H9 (cell line): ENCODE data around the gene LY6G6F. TPM values are rescaled to one million over a fixed set of nuclear protein-coding genes. Genes with fewer than 3 reads are reported as not detected.

Experiments used
- DNase-seq: peaks from one replicate; pipeline ENCODE4 v3.0.0-alpha.2; 2017
- H2AFZ ChIP-seq: one replicate; pipeline ENCODE4 v1.6.1; 2013; ENCODE audit warnings: mild to moderate bottlenecking, low read length, control low read depth, moderate library complexity
- H2AK5ac ChIP-seq: 2 replicates; pipeline ENCODE4 v1.6.1; 2013; ENCODE audit warnings: low read length, control low read depth, mixed read lengths; ENCODE audit not compliant: insufficient read length
- H2BK120ac ChIP-seq: one replicate; pipeline ENCODE4 v1.6.1; 2013; ENCODE audit warnings: low read depth, mild to moderate bottlenecking, low read length, control low read depth, inconsistent platforms; ENCODE audit not compliant: poor library complexity, severe bottlenecking
- H2BK12ac ChIP-seq: 2 replicates; pipeline ENCODE4 v1.6.1; 2013; ENCODE audit warnings: low read length, control low read depth, mixed read lengths, low read depth; ENCODE audit not compliant: insufficient read length
- H2BK15ac ChIP-seq: 2 replicates; pipeline ENCODE4 v1.6.1; 2013; ENCODE audit warnings: low read depth, low read length, control low read depth
- H2BK20ac ChIP-seq: one replicate; pipeline ENCODE4 v1.6.1; 2013; ENCODE audit warnings: low read depth, mild to moderate bottlenecking, low read length, control low read depth, inconsistent platforms; ENCODE audit not compliant: poor library complexity, severe bottlenecking
- H2BK5ac ChIP-seq: 2 replicates; pipeline ENCODE4 v1.6.1; 2013; ENCODE audit warnings: low read length, control low read depth, mixed read lengths; ENCODE audit not compliant: insufficient read length
- H3K14ac ChIP-seq: 2 replicates; pipeline ENCODE4 v1.6.1; 2013; ENCODE audit warnings: low read length, control low read depth; ENCODE audit not compliant: insufficient read depth
- H3K18ac ChIP-seq: 2 replicates; pipeline ENCODE4 v1.6.1; 2013; ENCODE audit warnings: low read depth, mild to moderate bottlenecking, mixed read lengths, low read length, control low read depth; ENCODE audit not compliant: insufficient read length
- H3K23ac ChIP-seq: 2 replicates; pipeline ENCODE4 v1.6.1; 2013; ENCODE audit warnings: low read length, control low read depth, mixed read lengths, low read depth; ENCODE audit not compliant: insufficient read length
- H3K23me2 ChIP-seq: 2 replicates; pipeline ENCODE4 v1.6.1; 2013; ENCODE audit warnings: low read depth, mild to moderate bottlenecking, mixed read lengths, low read length, control low read depth; ENCODE audit not compliant: insufficient read length, poor library complexity, severe bottlenecking
- H3K27ac ChIP-seq: 2 replicates; pipeline ENCODE4 v1.5.1; 2013; ENCODE audit warnings: low read length, control low read depth, mixed read lengths, low read depth; ENCODE audit not compliant: insufficient read length
- H3K27me3 ChIP-seq: 2 replicates; pipeline ENCODE4 v1.6.1; 2013; ENCODE audit warnings: low read length, control low read depth, inconsistent platforms; ENCODE audit not compliant: insufficient read depth
- H3K4ac ChIP-seq: 2 replicates; pipeline ENCODE4 v1.6.1; 2013; ENCODE audit warnings: low read depth, mild to moderate bottlenecking, control low read depth, inconsistent platforms, low read length, moderate library complexity
- H3K4me1 ChIP-seq: 2 replicates; pipeline ENCODE4 v1.6.1; 2013; ENCODE audit warnings: low read length, control low read depth, inconsistent platforms; ENCODE audit not compliant: insufficient read depth
- H3K4me2 ChIP-seq: 2 replicates; pipeline ENCODE4 v1.6.1; 2013; ENCODE audit warnings: low read length, control low read depth, mixed read lengths; ENCODE audit not compliant: insufficient read length, insufficient read depth
- H3K56ac ChIP-seq: 2 replicates; pipeline ENCODE4 v1.6.1; 2013; ENCODE audit warnings: low read depth, mild to moderate bottlenecking, mixed read lengths, low read length, control low read depth; ENCODE audit not compliant: insufficient read length
- H3K79me1 ChIP-seq: 2 replicates; pipeline ENCODE4 v1.6.1; 2013; ENCODE audit warnings: low read depth, mild to moderate bottlenecking, moderate library complexity, low read length, control low read depth, inconsistent platforms; ENCODE audit not compliant: insufficient read depth, poor library complexity, severe bottlenecking
- H3K79me2 ChIP-seq: 2 replicates; pipeline ENCODE4 v1.6.1; 2013; ENCODE audit warnings: low read length, control low read depth, inconsistent platforms; ENCODE audit not compliant: insufficient read depth
- H3K9ac ChIP-seq: 2 replicates; pipeline ENCODE4 v1.6.1; 2013; ENCODE audit warnings: low read length, control low read depth, mixed read lengths; ENCODE audit not compliant: insufficient read length; ENCODE audit errors: extremely low read depth
- H3K9me3 ChIP-seq: one replicate; pipeline ENCODE4 v1.6.1; 2013; ENCODE audit warnings: low read depth, low read length, inconsistent platforms; ENCODE audit not compliant: control insufficient read depth
- H3T11ph ChIP-seq: one replicate; pipeline ENCODE4 v1.6.1; 2013; ENCODE audit warnings: mild to moderate bottlenecking, low read length, control low read depth, inconsistent platforms
- H4K20me1 ChIP-seq: one replicate; pipeline ENCODE4 v1.6.1; 2013; ENCODE audit not compliant: control insufficient read depth, insufficient read length, insufficient read depth
- H4K5ac ChIP-seq: 2 replicates; pipeline ENCODE4 v1.6.1; 2013; ENCODE audit warnings: low read depth, mild to moderate bottlenecking, mixed read lengths, low read length, control low read depth; ENCODE audit not compliant: insufficient read length
- H4K8ac ChIP-seq: replicated peaks from 2 replicates; pipeline ENCODE4 v1.6.1; 2013; ENCODE audit warnings: low read length, control low read depth, mixed read lengths, low read depth; ENCODE audit not compliant: insufficient read length
- H4K91ac ChIP-seq: 2 replicates; pipeline ENCODE4 v1.6.1; 2013; ENCODE audit warnings: low read depth, mild to moderate bottlenecking, moderate library complexity, mixed read lengths, low read length, control low read depth; ENCODE audit not compliant: insufficient read length
- H3K27ac Mint-ChIP-seq, 3 experiments: 2 replicates in 2 of 3; 3 replicates in 1 of 3; pipeline ENCODE4 v1.8.0; 2020 to 2021; ENCODE audit warnings: mixed read lengths in 3 of 3, mild to moderate bottlenecking in 1 of 3, moderate library complexity in 1 of 3
- H3K27me3 Mint-ChIP-seq: 2 replicates; pipeline ENCODE4 v1.8.0; 2021; ENCODE audit warnings: low read depth, mild to moderate bottlenecking, moderate library complexity, mixed read lengths
- H3K36me3 Mint-ChIP-seq, 3 experiments: 2 replicates in 2 of 3; 3 replicates in 1 of 3; pipeline ENCODE4 v1.8.0; 2020 to 2021; ENCODE audit warnings: low read depth in 3 of 3, mixed read lengths in 3 of 3; ENCODE audit not compliant: insufficient read depth in 1 of 3
- H3K4me1 Mint-ChIP-seq, 2 experiments: 2 replicates each; pipeline ENCODE4 v1.8.0; 2020; ENCODE audit warnings: mixed read lengths in 2 of 2
- H3K4me3 Mint-ChIP-seq, 2 experiments: 2 replicates in 1 of 2; 3 replicates in 1 of 2; pipeline ENCODE4 v1.8.0; 2020 to 2021; ENCODE audit warnings: mild to moderate bottlenecking in 2 of 2, mixed read lengths in 2 of 2, moderate library complexity in 1 of 2
- H3K9me3 Mint-ChIP-seq, 2 experiments: 2 replicates in 1 of 2; 3 replicates in 1 of 2; pipeline ENCODE4 v1.8.0; 2020; ENCODE audit warnings: mild to moderate bottlenecking in 2 of 2, mixed read lengths in 2 of 2, moderate library complexity in 1 of 2
- CTCF ChIP-seq: fragments of 200-600 bp; sonication (generic); conservative IDR thresholded peaks from 3 replicates; pipeline ENCODE4 v1.8.0; 2021; ENCODE audit warnings: antibody characterized with exemption, mild to moderate bottlenecking
- WGBS: extraction: QIAGEN DNeasy Blood & Tissue Kit; methylation state at CpG from one replicate; pipeline ENCODE4 v1.1.7; 2013; ENCODE audit warnings: missing lambda C conversion rate, low lambda C conversion rate, mixed read lengths; ENCODE audit not compliant: insufficient read length; ENCODE audit errors: extremely low coverage; 5-methylcytosine and 5-hydroxymethylcytosine counted together
- total RNA-seq: library from RNA; stranded (reverse); gene quantifications from 2 replicates; pipeline ENCODE4 v1.2.1, GENCODE V29; 2021

The LY6G6F gene
- total RNA-seq, 1 experiment from 2014 or later, result not detected

- peaks cover 6% of the 10 kb centered on the region; the same call in 1 of the 2 replicates for H3K79me2 ChIP-seq
- H3K27ac ChIP-seq, result peak within 1 kb of the TSS; percentile 56
- H2BK12ac ChIP-seq, result peak within 1 kb of the TSS; percentile 40
- H3K14ac ChIP-seq, result peak within 1 kb of the TSS; percentile 100
- peak within 1 kb of the TSS; percentile 100 for H3K18ac ChIP-seq
- H3K27me3 ChIP-seq, result no peaks in the 10 kb centered on the region
- H2BK20ac ChIP-seq, result no peak within 1 kb of the TSS
- peak within 1 kb of the TSS; percentile 77 for H3K4me2 ChIP-seq
- H2AK5ac ChIP-seq, result no peak within 1 kb of the TSS
- no peak within 1 kb of the TSS for H4K8ac ChIP-seq
- H4K91ac ChIP-seq, result peak within 1 kb of the TSS; percentile 95
- no peaks in the 10 kb centered on the region for H3K27me3 Mint-ChIP-seq
- H3K4me1 Mint-ChIP-seq, result peaks cover 41 to 55% of the 10 kb centered on the region in 2 experiments
- no CpG with 5 or more reads among the region's 58 CpGs for WGBS
- H3K27ac Mint-ChIP-seq, result peak within 1 kb of the TSS; percentile 91 to 99 (median 99)
- DNase-seq, result peak; percentile 100
- H3K9me3 Mint-ChIP-seq, result no peaks in the 10 kb centered on the region
- H3K4me1 ChIP-seq, result peaks cover 11% of the 10 kb centered on the region
- peak within 1 kb of the TSS; percentile 99; the same call in 1 of the 2 replicates for H3K4ac ChIP-seq
- H3K56ac ChIP-seq, result no peak within 1 kb of the TSS
- peaks cover 14 to 33% (median 14%) of the 10 kb centered on the region in 3 experiments for H3K36me3 Mint-ChIP-seq
- no peaks in the 10 kb centered on the region for H3K79me1 ChIP-seq
- no peaks in the 10 kb centered on the region for H4K20me1 ChIP-seq
- H2BK120ac ChIP-seq, result peak within 1 kb of the TSS; percentile 100
- peak within 1 kb of the TSS; percentile 90 for H3T11ph ChIP-seq
- TF ChIP-seq CTCF, result no peak
- no peak within 1 kb of the TSS for H2BK15ac ChIP-seq
- no peaks in the 10 kb centered on the region for H3K9me3 ChIP-seq
- peak within 1 kb of the TSS; percentile 74 to 85 for H3K4me3 Mint-ChIP-seq
- no peak within 1 kb of the TSS for H2AFZ ChIP-seq
- peak within 1 kb of the TSS; percentile 92 for H2BK5ac ChIP-seq
- peak within 1 kb of the TSS; percentile 96 for H4K5ac ChIP-seq
- H3K23ac ChIP-seq, result no peak within 1 kb of the TSS
- peaks cover 27% of the 10 kb centered on the region for H3K23me2 ChIP-seq
- H3K9ac ChIP-seq, result peak within 1 kb of the TSS; percentile 94
Measured at GRCh38 chr6:31739639-31740396, 33.2 kb downstream of the LY6G6F start, which contains the start of gene MSH5. Gene MSH5, plus strand, starts transcription at chr6:31740005. Its CDS starts 462 bp downstream, at chr6:31740467.
